Measurements from ENCODE around the gene MBP. TPM values are rescaled to one million over a fixed set of nuclear protein-coding genes. Genes with fewer than 3 reads are reported as not detected.

MBP gene
- total RNA-seq, 4 donors from 2014 or later, result 44.0 to 68.0 (median 60.2) TPM

DNA sequence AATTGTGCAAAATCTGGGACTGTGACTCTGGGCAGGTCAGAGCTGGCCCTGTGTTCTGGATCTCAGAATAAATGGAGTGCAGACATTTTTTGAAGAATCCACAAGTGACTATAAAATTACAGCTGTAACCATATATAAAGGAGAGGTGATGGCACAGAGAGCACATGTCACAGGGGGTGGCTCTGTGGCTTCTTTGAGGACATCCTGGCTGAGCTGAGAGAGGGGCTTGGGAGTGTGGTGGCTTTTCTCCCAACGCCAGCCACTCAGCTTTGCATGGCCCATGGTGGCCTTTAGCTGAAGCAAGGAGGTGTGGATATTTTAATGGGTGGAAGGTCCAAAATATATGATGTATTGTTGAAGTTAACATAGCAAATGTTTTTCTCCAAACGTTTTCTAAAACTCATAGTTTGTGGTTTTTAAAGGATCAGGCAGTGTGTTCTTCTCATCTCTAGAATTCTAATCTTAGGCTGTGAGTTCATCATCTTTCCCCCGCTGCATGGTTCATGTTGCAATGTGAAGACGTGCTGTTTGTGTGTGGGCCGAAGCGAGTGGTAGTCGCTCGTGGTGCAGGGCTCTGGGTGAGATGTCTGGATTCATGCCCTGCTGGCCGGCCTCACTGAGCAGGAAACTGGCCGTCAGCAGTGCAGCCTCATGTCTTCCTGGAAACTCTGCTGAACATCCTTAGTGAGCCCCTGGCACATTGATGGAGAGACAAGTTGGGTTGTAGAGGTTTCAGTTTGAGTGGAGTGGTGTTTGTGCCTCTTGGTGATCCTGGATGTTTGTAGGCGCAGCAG is 200.4 kb downstream of the MBP start:
- Histone ChIP-seq H3K27me3 (no peaks in the 10 kb centered on the region), H3K36me3 (peaks cover 6 to 22% of the 10 kb centered on the region in 2 donors), H3K9me3 (no peaks in the 10 kb centered on the region), H3K27ac (no peak overlapping the region), H3K4me3 (replicated peaks in 1 of 3) (no peak overlapping the region), H3K4me1 (no peaks in the 10 kb centered on the region)
- TF ChIP-seq, protein P1, sequence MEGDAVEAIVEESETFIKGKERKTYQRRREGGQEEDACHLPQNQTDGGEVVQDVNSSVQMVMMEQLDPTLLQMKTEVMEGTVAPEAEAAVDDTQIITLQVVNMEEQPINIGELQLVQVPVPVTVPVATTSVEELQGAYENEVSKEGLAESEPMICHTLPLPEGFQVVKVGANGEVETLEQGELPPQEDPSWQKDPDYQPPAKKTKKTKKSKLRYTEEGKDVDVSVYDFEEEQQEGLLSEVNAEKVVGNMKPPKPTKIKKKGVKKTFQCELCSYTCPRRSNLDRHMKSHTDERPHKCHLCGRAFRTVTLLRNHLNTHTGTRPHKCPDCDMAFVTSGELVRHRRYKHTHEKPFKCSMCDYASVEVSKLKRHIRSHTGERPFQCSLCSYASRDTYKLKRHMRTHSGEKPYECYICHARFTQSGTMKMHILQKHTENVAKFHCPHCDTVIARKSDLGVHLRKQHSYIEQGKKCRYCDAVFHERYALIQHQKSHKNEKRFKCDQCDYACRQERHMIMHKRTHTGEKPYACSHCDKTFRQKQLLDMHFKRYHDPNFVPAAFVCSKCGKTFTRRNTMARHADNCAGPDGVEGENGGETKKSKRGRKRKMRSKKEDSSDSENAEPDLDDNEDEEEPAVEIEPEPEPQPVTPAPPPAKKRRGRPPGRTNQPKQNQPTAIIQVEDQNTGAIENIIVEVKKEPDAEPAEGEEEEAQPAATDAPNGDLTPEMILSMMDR (IDR thresholded peaks at IDR 0.05), result no peak
- no peak for TF ChIP-seq POLR2A (IDR thresholded peaks at IDR 0.05)
- intact Hi-C loops (cut with DNase I), result no loop called here
- 67 to 93% methylated on average over 11 of the region's 11 CpGs for WGBS, 2 donors
- peak in 1 of 2 donors; percentile 16 for DNase-seq

GRCh38 chr18:76931171-76931570 is 201.4 kb downstream of the MBP start:
- TF ChIP-seq POLR2A (IDR thresholded peaks at IDR 0.05), result no peak
- TF ChIP-seq, protein P1 (IDR thresholded peaks at IDR 0.05), result no peak
- no peaks in the 10 kb centered on the region for H3K9me3 ChIP-seq
- H3K27me3 ChIP-seq, result no peaks in the 10 kb centered on the region
- intact Hi-C loops (cut with DNase I), result no loop called here
- H3K4me1 ChIP-seq, result no peaks in the 10 kb centered on the region
- DNase-seq, result no peak
- WGBS, 2 donors, result 92 to 96% methylated on average over 6 of the region's 6 CpGs
- no peak overlapping the region for H3K27ac ChIP-seq
- no peak overlapping the region for H3K4me3 ChIP-seq (replicated peaks in 1 of 3)
- H3K36me3 ChIP-seq, result peaks cover 0 to 26% of the 10 kb centered on the region in 2 donors

Other genes with a start within 250 kb of the MBP start
- gene GALR1, start 117.1 kb upstream of the MBP start, total RNA-seq, result under 1 TPM; 0.04 to 0.40 (median 0.10) TPM

Measured in thyroid gland (tissue), 4 donors.